OCI-LY1 (cell line): ENCODE measurements around the gene OR5W2.

Experiments
- H2AFZ ChIP-seq: fragments of 200-600 bp; sonication (generic), shearing (Covaris generic); 2 replicates; pipeline ENCODE4 v1.6.0; 2014; ENCODE audit warnings: antibody characterized with exemption, mild to moderate bottlenecking, low read length
- H3F3A ChIP-seq: fragments of 200-600 bp; sonication (generic), shearing (Covaris generic); 2 replicates; pipeline ENCODE4 v1.6.0; 2014; ENCODE audit warnings: mild to moderate bottlenecking, antibody characterized with exemption, low read length, moderate library complexity; ENCODE audit not compliant: insufficient read depth
- H3K27ac ChIP-seq: fragments of 200-600 bp; sonication (generic); 2 replicates; pipeline ENCODE4 v1.5.1; 2014; ENCODE audit warnings: low read length, mixed run types, mild to moderate bottlenecking, low read depth; ENCODE audit not compliant: poor library complexity, severe bottlenecking
- H3K27me3 ChIP-seq: fragments of 200-600 bp; sonication (generic); 2 replicates; pipeline ENCODE4 v1.6.0; 2014; ENCODE audit warnings: antibody characterized with exemption, mild to moderate bottlenecking, low read length, moderate library complexity; ENCODE audit not compliant: insufficient read depth
- H3K36me3 ChIP-seq: fragments of 200-600 bp; sonication (generic); 2 replicates; pipeline ENCODE4 v1.6.1; 2014; ENCODE audit warnings: mild to moderate bottlenecking, antibody characterized with exemption, low read length, moderate library complexity, mixed read lengths; ENCODE audit not compliant: insufficient read depth
- H3K4me1 ChIP-seq: fragments of 200-600 bp; sonication (generic); 2 replicates; pipeline ENCODE4 v1.5.1; 2014; ENCODE audit warnings: mild to moderate bottlenecking, low read length, moderate library complexity; ENCODE audit not compliant: insufficient read depth, severe bottlenecking
- H3K4me2 ChIP-seq: fragments of 200-600 bp; sonication (generic), shearing (Covaris generic); 2 replicates; pipeline ENCODE4 v1.6.1; 2014; ENCODE audit warnings: low read length
- H3K4me3 ChIP-seq: fragments of 200-600 bp; sonication (generic); 2 replicates; pipeline ENCODE4 v1.5.1; 2014; ENCODE audit warnings: low read length, low read depth, mild to moderate bottlenecking, mixed read lengths; ENCODE audit not compliant: poor library complexity, severe bottlenecking
- H3K79me2 ChIP-seq: fragments of 200-600 bp; shearing (Covaris generic); 2 replicates; pipeline ENCODE4 v1.6.1; 2016; ENCODE audit warnings: mixed run types, low read length, mixed read lengths; ENCODE audit not compliant: insufficient read depth
- H3K9ac ChIP-seq: fragments of 200-600 bp; sonication (generic), shearing (Covaris generic); 2 replicates; pipeline ENCODE4 v1.6.1; 2014; ENCODE audit warnings: mild to moderate bottlenecking, low read length, mixed read lengths
- H3K9me2 ChIP-seq: fragments of 200-600 bp; sonication (generic), shearing (Covaris generic); 2 replicates; pipeline ENCODE4 v1.6.1; 2014; ENCODE audit warnings: low read depth, mild to moderate bottlenecking, low read length, mixed read lengths
- H3K9me3 ChIP-seq: fragments of 200-600 bp; shearing (Covaris generic); 2 replicates; pipeline ENCODE4 v1.6.1; 2014; ENCODE audit warnings: low read length, mixed read lengths
- H4K20me1 ChIP-seq: fragments of 200-600 bp; sonication (generic), shearing (Covaris generic); 2 replicates; pipeline ENCODE4 v1.6.0; 2016; ENCODE audit warnings: mild to moderate bottlenecking, low read length; ENCODE audit not compliant: insufficient read depth
- CTCF ChIP-seq: fragments of 200-600 bp; sonication (generic), shearing (Covaris generic); IDR thresholded peaks from 2 replicates; pipeline ENCODE4 v1.5.1; 2017; ENCODE audit warnings: mild to moderate bottlenecking, antibody characterized with exemption, low read length, moderate library complexity, mixed read lengths
- EZH2 ChIP-seq: fragments of 200-600 bp; sonication (generic), shearing (Covaris generic); IDR thresholded peaks from 2 replicates; pipeline ENCODE4 v1.8.0; 2017; ENCODE audit warnings: borderline replicate concordance, mixed run types, mild to moderate bottlenecking, antibody characterized with exemption, low read length, moderate library complexity, mixed read lengths

OR5W2 gene

DNA sequence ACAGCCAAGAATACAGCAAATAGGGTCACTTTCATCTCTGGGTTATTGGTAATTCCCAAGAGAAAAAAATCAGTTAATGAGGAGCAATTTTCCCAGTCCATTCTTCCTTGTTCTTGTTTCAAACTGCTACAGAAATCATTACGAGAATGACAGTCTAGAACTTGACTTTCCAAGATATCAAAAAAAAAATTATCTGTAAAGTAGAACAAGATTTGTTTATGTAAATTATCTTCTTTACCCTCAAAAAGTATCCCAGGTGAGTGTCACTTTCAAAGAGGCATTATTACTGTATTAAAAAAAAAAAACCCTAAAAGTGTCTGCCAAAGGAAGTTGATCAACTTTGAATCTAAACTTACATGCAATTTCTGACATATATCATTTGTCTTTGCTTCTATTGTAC lies at the start of gene OR5W2:
Gene OR5W2, minus strand, starts transcription at position 101 of the 400 bp plus-strand sequence. Its CDS starts 0 bp downstream, at position 101.
- no peaks in the 10 kb centered on the region for H3K27me3 ChIP-seq
- H3K27ac ChIP-seq, result no peak within 1 kb of the TSS
- H3K79me2 ChIP-seq, result no peaks in the 10 kb centered on the region
- no peak within 1 kb of the TSS for H3K4me3 ChIP-seq
- no peaks in the 10 kb centered on the region for H4K20me1 ChIP-seq
- no peak within 1 kb of the TSS for H3K9ac ChIP-seq
- H3K9me3 ChIP-seq, result no peaks in the 10 kb centered on the region
- no peak within 1 kb of the TSS for H3K4me2 ChIP-seq
- no peaks in the 10 kb centered on the region for H3K36me3 ChIP-seq
- TF ChIP-seq EZH2, result no peak
- TF ChIP-seq CTCF, result no peak
- no peaks in the 10 kb centered on the region for H3F3A ChIP-seq
- no peaks in the 10 kb centered on the region for H3K4me1 ChIP-seq
- H3K9me2 ChIP-seq, result no peaks in the 10 kb centered on the region
- no peak within 1 kb of the TSS for H2AFZ ChIP-seq

GRCh38 chr11:55956521-55956920 lies 42.1 kb upstream of the OR5W2 start:
- Histone ChIP-seq H3K9me3 (no peaks in the 10 kb centered on the region), H3K9ac (no peak overlapping the region), H3K36me3 (no peaks in the 10 kb centered on the region), H3K4me3 (no peak overlapping the region), H3K4me2 (no peak overlapping the region), H2AFZ (no peak overlapping the region), H3F3A (no peaks in the 10 kb centered on the region), H3K27ac (no peak overlapping the region), H3K4me1 (no peaks in the 10 kb centered on the region), H3K27me3 (no peaks in the 10 kb centered on the region), H3K79me2 (no peaks in the 10 kb centered on the region), H3K9me2 (no peaks in the 10 kb centered on the region), H4K20me1 (no peaks in the 10 kb centered on the region)
- TF ChIP-seq CTCF, result no peak
- no peak for TF ChIP-seq EZH2

- H2AFZ ChIP-seq, result no peak overlapping the region
- no peak overlapping the region for H3K4me2 ChIP-seq
- H3K27me3 ChIP-seq, result no peaks in the 10 kb centered on the region
- no peak overlapping the region for H3K27ac ChIP-seq
- no peaks in the 10 kb centered on the region for H3K4me1 ChIP-seq
- H4K20me1 ChIP-seq, result no peaks in the 10 kb centered on the region
- H3K9me3 ChIP-seq, result no peaks in the 10 kb centered on the region
- TF ChIP-seq CTCF (no peak), EZH2 (no peak)
- no peaks in the 10 kb centered on the region for H3F3A ChIP-seq
- H3K4me3 ChIP-seq, result no peak overlapping the region
- no peak overlapping the region for H3K9ac ChIP-seq
- no peaks in the 10 kb centered on the region for H3K36me3 ChIP-seq
- no peaks in the 10 kb centered on the region for H3K9me2 ChIP-seq
- no peaks in the 10 kb centered on the region for H3K79me2 ChIP-seq
Observed at GRCh38 chr11:55949330-55949729, 34.9 kb upstream of the OR5W2 start.
